HFF-Myc (cell line): Measurements from ENCODE around the gene CACNA1S.

Source experiments
- DNase-seq: peaks from one replicate; pipeline ENCODE4 v3.0.0-alpha.2; 2011; ENCODE audit warnings: low read depth; ENCODE audit errors: extremely low read depth
- H3K4me3 ChIP-seq: replicated peaks from 2 replicates; pipeline ENCODE4 v1.5.1; 2011; ENCODE audit warnings: low read depth, mild to moderate bottlenecking, control low read depth, low read length
- TF ChIP-seq, protein P1 (sequence below): IDR thresholded peaks from 2 replicates; pipeline ENCODE4 v1.5.1; 2012; ENCODE audit warnings: mild to moderate bottlenecking, low read depth, low read length, control low read depth; ENCODE audit errors: missing control alignments

CACNA1S gene

GRCh38 chr1:201126832-201127754 is 14.9 kb upstream of the CACNA1S start, which contains the start of gene ASCL5:
Gene ASCL5, minus strand, starts transcription at chr1:201127184. Its CDS starts 11,812 bp downstream, at chr1:201115372.
- H3K4me3 ChIP-seq, result no peak within 1 kb of the TSS
- DNase-seq, result no peak
- TF ChIP-seq, protein P1, sequence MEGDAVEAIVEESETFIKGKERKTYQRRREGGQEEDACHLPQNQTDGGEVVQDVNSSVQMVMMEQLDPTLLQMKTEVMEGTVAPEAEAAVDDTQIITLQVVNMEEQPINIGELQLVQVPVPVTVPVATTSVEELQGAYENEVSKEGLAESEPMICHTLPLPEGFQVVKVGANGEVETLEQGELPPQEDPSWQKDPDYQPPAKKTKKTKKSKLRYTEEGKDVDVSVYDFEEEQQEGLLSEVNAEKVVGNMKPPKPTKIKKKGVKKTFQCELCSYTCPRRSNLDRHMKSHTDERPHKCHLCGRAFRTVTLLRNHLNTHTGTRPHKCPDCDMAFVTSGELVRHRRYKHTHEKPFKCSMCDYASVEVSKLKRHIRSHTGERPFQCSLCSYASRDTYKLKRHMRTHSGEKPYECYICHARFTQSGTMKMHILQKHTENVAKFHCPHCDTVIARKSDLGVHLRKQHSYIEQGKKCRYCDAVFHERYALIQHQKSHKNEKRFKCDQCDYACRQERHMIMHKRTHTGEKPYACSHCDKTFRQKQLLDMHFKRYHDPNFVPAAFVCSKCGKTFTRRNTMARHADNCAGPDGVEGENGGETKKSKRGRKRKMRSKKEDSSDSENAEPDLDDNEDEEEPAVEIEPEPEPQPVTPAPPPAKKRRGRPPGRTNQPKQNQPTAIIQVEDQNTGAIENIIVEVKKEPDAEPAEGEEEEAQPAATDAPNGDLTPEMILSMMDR, result no peak

DNA sequence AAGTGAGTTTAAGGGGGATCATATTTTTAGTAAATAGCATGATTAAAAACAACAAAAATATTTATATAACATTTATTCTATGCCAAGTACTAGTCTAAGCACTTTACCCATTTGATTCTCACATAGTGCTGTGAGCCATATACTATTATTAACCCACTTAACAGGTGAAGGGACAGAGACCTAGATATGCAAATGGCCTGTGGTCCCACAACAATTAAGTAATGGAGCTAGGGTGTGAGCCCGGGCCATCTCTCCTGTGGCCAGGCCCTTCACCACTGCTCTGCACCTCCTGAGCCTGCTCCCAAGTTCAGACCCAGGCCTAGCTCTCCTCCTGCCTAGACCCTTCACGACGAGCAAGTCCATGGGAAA is 14.2 kb upstream of the CACNA1S start:
- TF ChIP-seq, protein P1, result no peak
- H3K4me3 ChIP-seq, result no peak overlapping the region
- DNase-seq, result no peak

DNA sequence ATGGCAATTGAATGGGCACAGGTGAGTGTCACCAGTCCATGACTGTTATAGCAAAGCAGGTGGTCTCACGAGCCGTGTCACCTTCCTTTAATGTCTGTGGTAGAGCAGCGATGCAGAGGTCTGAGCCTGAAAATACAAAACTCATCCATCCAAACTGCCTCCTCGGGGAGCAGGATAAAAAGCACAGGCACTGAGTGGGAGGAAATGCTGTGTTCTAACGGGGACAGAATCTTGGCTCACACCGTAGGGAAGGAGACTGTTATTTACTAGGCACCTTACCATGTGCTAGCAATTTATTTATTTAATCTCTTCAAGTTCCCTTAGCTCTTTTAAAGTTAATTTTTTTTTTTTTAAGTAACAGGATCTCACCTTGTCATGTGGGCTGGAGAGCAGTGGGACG is 13.6 kb upstream of the CACNA1S start:
- TF ChIP-seq, protein P1, result no peak
- no peak for DNase-seq
- H3K4me3 ChIP-seq, result no peak overlapping the region

DNA sequence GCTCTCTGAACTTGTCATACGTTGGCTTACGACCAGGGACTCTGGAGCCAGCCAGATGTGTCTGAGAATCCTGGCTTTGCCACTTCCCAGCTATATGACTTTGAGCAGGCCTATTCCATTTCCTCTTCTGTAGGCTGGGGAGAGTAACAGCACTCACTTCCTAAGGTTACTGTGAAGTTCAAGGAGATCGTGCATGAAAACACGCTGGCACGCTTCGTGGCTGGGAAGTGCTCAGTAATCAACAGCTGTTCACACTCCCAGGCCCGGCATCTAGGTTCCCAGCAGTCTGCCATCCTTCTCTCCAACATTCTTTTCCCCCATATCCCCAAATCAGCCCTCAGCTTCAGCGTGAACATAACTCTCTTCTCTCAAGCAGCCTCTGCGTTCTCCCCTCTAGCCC is 12.8 kb upstream of the CACNA1S start:
- TF ChIP-seq, protein P1, result no peak
- H3K4me3 ChIP-seq, result no peak overlapping the region
- no peak for DNase-seq

- no peak for DNase-seq
- TF ChIP-seq, protein P1, result no peak
- H3K4me3 ChIP-seq, result no peak overlapping the region
Observed at GRCh38 chr1:201123866-201124265, 11.6 kb upstream of the CACNA1S start.

GRCh38 chr1:201122321-201122957 is 10.2 kb upstream of the CACNA1S start:
- DNase-seq, result no peak
- H3K4me3 ChIP-seq, result no peak overlapping the region
- TF ChIP-seq, protein P1, result no peak
